ENCODE data around the gene SCAI.

The SCAI gene

DNA sequence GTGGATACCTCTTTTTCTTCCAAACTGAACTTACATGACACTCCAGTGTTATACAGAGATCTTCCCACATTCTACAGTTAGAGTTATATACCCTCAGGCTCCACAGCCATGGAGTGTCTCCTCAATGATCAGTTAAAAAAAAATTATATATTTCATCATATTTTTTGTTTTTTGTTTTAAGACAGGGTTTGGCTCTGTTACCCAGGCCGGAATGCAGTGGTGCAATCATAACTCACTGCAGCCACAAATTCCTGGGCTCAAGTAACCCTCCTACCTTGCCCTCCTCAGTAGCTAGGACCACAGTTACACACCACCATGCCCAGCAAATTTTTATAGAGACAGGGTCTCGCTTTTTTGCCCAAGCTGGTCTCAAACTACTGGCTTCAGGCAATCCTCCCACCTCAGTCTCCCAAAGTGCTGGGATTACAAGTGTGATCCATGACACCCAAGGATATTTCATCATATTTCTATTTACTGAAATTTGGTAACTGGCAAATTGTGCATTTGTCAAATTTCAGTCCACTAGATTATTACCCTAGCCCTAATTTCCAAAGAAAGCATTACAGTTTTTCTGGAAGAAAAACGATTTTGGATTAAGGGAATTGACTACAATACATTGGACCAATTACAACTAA lies 18.1 kb upstream of the SCAI start:
- no peak for TF ChIP-seq CTCF (IDR thresholded peaks at IDR 0.05; ENCODE audit: insufficient read depth, low read depth, low read length, missing control alignments)
- no peak for DNase-seq (ENCODE audit: low read depth)

GRCh38 chr9:125160750-125161149 lies 17.4 kb upstream of the SCAI start:
- no peak for DNase-seq (ENCODE audit: low read depth)
- TF ChIP-seq CTCF (IDR thresholded peaks at IDR 0.05; ENCODE audit: insufficient read depth, low read depth, low read length, missing control alignments): no peak
- H3K4me3 ChIP-seq (ENCODE audit: low read depth, low read length): no peak overlapping the region

More for the DNA sequence above, 18.1 kb upstream of the SCAI start:
- no peak overlapping the region for H3K4me3 ChIP-seq (ENCODE audit: low read depth, low read length)

DNA sequence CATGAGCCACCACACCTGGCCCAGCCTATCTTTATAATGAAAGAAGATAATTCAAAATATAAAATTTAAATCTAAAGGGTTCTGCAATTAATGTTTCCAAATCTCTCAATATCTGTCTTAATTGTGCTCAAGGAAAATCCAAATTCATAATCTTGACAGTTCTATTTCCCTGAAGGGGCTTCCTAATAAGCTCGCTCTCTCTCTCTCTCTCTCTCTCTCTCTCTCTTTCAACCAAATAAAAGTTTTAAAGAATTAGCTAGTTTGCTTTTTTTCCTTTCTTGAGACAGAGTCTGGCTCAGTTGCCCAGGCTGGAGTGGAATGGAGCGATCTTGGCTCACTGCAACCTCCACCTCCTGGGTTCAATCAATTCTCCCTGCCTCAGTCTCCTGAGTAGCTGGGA lies 13.2 kb upstream of the SCAI start:
- no peak for TF ChIP-seq CTCF (IDR thresholded peaks at IDR 0.05; ENCODE audit: insufficient read depth, low read depth, low read length, missing control alignments)
- no peak for DNase-seq (ENCODE audit: low read depth)
- no peak overlapping the region for H3K4me3 ChIP-seq (ENCODE audit: low read depth, low read length)

- H3K4me3 ChIP-seq (ENCODE audit: low read depth, low read length): no peak overlapping the region
- no peak for TF ChIP-seq CTCF (IDR thresholded peaks at IDR 0.05; ENCODE audit: insufficient read depth, low read depth, low read length, missing control alignments)
- no peak for DNase-seq (ENCODE audit: low read depth)
Measured at GRCh38 chr9:125153712-125154367, 10.5 kb upstream of the SCAI start.

DNA sequence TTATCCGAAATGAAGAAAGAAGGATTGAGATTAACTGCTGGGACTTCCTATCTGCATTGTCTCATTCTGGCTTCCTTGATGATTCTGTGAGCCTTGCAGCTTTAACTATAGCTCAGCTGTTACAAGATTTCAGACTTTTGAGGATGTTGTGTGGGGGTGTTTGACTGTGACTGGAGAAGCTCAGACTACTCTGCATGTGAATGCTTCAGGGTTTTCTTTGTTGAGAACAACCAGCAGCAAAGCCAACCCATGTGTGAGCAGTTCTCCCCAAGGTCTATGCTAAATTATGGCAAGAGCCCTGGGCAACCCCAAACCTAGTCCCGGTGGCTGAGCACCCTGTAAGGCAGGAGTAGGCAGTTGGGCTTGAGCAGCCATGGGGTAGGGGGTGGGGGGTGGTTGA lies 8.4 kb upstream of the SCAI start:
- DNase-seq (ENCODE audit: low read depth): no peak
- H3K4me3 ChIP-seq (ENCODE audit: low read depth, low read length): no peak overlapping the region
- no peak for TF ChIP-seq CTCF (IDR thresholded peaks at IDR 0.05; ENCODE audit: insufficient read depth, low read depth, low read length, missing control alignments)

- no peak overlapping the region for H3K4me3 ChIP-seq (ENCODE audit: low read depth, low read length)
- DNase-seq (ENCODE audit: low read depth): no peak
- TF ChIP-seq CTCF (IDR thresholded peaks at IDR 0.05; ENCODE audit: insufficient read depth, low read depth, low read length, missing control alignments): no peak
Measured at GRCh38 chr9:125150349-125151245, 7.3 kb upstream of the SCAI start.

All from GM12865 (cell line).